Islet of Langerhans (tissue), 1 donor: ENCODE measurements around the gene GNAT3.

ENCODE experiments used
- FAIRE-seq: peaks from one replicate; lab custom pipeline; 2011; peaks lifted over from hg19 to GRCh38; lab: Jason Lieb, UNC

The GNAT3 gene

DNA sequence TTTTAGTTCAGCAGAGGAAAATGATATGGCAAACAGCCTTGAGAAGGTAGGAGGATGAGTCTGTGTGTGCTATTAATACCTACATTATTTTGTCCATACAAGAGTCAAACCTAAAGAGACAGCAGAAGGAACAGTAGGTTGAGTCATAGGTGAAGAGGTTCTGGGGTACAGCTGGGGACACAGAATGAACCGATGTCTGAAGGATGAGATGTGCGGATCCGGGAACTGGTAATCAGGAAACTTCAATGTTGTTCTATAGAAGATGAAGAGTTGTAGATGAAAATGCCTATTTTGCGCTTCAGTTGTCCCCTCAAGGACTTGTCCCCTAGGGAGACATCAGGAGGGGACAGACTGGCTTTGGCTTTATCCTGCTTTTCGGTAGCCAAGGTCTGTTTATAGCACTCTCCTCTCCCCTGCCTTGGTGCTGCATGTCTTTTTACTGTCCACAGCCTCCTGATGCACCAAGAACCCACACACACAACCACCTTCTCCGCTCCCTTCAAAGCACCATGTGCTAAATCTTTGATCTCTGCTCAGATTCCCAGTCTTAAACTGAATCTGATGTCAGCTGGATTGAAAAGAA lies 94.6 kb downstream of the GNAT3 start:
- FAIRE-seq = no peak

DNA sequence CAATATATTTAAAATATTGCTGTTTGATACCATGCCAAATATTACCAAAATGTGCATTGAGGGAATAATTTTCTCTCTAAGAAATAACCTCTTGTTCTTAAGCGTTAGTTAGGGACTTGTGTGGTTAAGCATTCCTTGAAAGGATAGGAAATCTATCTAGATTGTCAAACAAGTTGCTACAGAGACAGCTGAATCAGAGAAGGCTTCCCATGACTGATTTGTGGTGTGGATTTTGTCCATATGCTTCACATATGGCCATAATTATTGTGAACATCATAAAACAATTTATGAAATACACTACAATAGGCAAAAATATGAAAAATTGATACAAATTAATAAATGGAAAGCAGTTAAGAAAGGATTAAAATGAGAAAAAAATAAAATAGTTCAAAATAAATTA lies 96.3 kb downstream of the GNAT3 start:
- FAIRE-seq = no peak

DNA sequence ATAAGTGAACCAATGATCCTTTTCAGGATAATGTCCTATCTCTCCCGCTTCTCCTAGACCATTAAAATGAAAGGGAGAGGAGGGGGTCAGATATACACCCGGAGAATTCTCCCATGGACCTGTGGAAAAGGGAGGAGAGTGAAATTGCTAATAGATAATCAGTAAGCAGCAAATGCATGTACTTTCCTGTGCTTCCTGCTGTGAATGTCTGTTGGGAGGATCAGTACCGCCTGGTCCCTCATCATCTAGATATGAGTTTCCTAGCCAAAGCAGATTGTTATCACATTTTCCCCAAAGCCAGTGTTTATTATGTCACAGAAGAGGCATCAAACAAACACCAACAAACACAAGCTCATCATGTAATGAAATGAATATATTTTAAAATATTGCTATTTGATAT lies 96.8 kb downstream of the GNAT3 start:
- no peak for FAIRE-seq

DNA sequence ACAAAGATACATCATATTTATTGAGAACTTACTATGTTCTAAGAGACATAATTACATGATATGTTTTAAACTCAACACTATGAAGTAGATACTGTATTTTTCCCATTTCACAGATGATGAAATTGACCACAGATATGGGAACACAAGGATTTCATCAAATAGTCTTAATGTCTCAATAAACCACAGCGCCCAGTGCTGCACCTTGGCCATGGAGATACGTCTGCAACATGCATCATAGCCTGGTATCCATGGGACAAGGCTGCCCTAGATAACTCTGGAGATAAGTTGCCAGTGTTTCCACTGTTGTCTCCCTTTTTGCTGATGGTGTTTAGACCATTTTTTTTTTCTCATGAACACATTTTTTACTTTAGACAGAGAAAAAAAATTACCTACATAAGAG lies 97.5 kb downstream of the GNAT3 start:
- no peak for FAIRE-seq

DNA sequence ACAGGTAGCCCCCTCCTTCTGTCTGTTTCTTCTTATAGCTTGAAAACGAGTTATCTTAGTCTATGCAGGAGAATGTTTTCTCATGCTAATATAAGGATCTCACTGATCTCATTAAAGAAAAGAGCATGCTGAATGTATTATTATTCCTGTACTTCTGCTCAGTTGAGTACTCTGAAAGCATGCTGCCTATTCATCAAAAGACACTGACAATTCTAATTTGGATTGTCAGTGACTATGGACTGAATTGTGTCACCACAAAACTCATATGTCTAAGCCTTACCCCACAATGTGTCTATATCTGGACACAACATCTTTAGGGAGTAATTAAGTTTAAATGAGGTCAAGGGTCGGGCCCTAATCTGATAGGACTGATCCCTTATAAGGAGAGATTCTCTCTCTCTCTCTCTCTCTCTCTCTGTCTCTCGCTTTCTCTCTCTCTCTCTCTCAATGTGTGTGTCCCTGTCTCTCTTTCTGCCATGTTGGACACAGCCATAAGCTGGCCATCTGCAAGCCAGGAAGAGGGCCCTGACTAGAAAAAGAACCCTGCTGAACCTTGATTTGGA lies 98.4 kb downstream of the GNAT3 start:
- FAIRE-seq = no peak

DNA sequence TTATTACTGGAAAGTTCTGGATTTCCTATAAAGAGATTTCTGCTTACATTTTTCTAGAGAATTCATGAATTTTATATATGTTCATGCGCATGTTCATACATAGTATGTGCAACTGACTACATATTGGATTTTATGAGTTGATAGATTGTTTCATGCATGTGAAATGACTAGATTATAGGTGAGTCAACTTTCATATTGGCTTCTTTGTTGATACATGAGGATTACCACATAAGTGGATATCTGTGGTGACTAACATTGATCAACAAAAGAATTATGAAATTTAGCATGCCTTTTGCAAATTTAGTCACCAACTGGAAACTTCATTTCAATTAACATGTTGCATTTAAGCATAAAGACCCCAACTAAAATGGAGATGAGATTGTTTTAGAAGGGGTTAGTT lies 99.0 kb downstream of the GNAT3 start:
- no peak for FAIRE-seq

DNA sequence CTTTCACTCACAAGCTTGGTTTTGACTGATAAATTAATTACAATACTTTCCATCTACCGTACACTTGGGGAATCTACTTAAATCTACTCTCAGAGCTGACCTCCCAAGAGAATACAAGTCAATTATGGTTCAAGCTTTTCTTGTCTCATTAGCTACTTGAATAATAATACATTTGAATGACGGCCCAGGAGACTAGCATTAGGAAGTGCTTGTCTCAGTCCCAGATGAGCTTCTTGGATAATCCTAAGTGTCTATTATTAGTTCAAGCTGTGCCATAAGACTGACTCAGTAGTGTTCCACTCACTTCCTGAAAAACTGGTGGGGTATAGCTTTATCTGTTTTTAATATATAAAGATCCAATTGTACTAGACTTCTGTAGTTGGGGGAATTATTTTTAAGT lies 100.2 kb downstream of the GNAT3 start:
- FAIRE-seq = no peak

DNA sequence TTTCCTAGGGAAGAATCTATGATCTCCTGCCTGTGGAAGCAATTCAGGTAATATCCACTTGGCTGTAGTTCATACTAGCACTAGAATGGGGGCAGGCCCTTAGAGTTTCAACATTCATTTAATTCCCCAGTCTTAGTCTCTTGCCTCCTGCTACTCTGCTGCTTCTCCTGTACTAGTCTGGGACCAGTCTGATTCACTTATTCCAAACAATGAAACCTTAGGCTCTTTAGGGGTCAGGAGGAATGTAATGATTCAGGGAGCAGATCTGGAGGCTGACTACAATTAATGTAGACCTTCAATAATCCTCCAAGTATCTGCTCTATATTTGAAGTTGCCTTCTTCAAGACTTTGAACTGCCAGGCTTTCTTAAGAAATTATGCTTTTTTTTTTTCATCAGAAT lies 101.8 kb downstream of the GNAT3 start:
- FAIRE-seq = no peak
